Nucleus accumbens (tissue), 56 donors: ENCODE measurements around the gene AMZ1.

ENCODE experiments used
- DNase-seq, 56 donors: peaks; one replicate each; lab custom pipeline; 2025; lab: John Stamatoyannopoulos, UW

Gene AMZ1

GRCh38 chr7:2761131-2761624 is 73.2 kb downstream of the AMZ1 start:
- no peak for DNase-seq

- DNase-seq, result no peak
These were observed 73.9 kb downstream of the AMZ1 start for GRCh38 chr7:2761801-2762497.

- no peak for DNase-seq
These were observed 75.6 kb downstream of the AMZ1 start for GRCh38 chr7:2763597-2763996.

- no peak for DNase-seq
These were observed 76.6 kb downstream of the AMZ1 start for GRCh38 chr7:2764621-2765020.
